NOMO-1 treated with DMSO at 0.1 percent for 48 hours (cell line): ENCODE measurements around the gene HIVEP3.
"Not testable (repeated sequence)": the region's sequence is repeated elsewhere in the genome, so short reads cannot be mapped to it uniquely, and the experiment has no call there.

ENCODE experiments used
- DNase-seq: peaks from one replicate; lab custom pipeline; 2025; ENCODE audit not compliant: unreplicated experiment; lab: John Stamatoyannopoulos, UW

Gene HIVEP3

GRCh38 chr1:41568204-41568603 lies 350.5 kb downstream of the HIVEP3 start:
- DNase-seq = no peak

GRCh38 chr1:41566969-41567368 lies 351.8 kb downstream of the HIVEP3 start:
- no peak for DNase-seq

- no peak for DNase-seq
Observed at GRCh38 chr1:41566274-41566885, 352.3 kb downstream of the HIVEP3 start.

GRCh38 chr1:41564741-41565475 lies 353.8 kb downstream of the HIVEP3 start:
- DNase-seq = no peak

GRCh38 chr1:41562328-41562727 lies 356.4 kb downstream of the HIVEP3 start:
- no peak for DNase-seq

GRCh38 chr1:41560931-41561330 lies 357.8 kb downstream of the HIVEP3 start:
- DNase-seq = no peak

- no peak for DNase-seq
Observed at GRCh38 chr1:41560496-41560895, 358.2 kb downstream of the HIVEP3 start.

GRCh38 chr1:41559331-41559730 lies 359.4 kb downstream of the HIVEP3 start:
- no peak for DNase-seq

GRCh38 chr1:41558761-41559171 lies 360.0 kb downstream of the HIVEP3 start:
- no peak for DNase-seq

GRCh38 chr1:41557751-41558455 lies 360.8 kb downstream of the HIVEP3 start:
- no peak for DNase-seq

GRCh38 chr1:41554746-41555145 lies 364.0 kb downstream of the HIVEP3 start:
- DNase-seq = not testable (repeated sequence)

GRCh38 chr1:41547781-41548560 lies 370.8 kb downstream of the HIVEP3 start:
- no peak for DNase-seq

GRCh38 chr1:41547336-41547735 lies 371.4 kb downstream of the HIVEP3 start:
- no peak for DNase-seq

GRCh38 chr1:41546833-41547135 lies 371.9 kb downstream of the HIVEP3 start:
- no peak for DNase-seq

GRCh38 chr1:41545996-41546832 lies 372.5 kb downstream of the HIVEP3 start:
- no peak for DNase-seq

GRCh38 chr1:41542196-41542930 lies 376.4 kb downstream of the HIVEP3 start:
- DNase-seq = no peak

- no peak for DNase-seq
Observed at GRCh38 chr1:41541592-41541952, 377.1 kb downstream of the HIVEP3 start.

- no peak for DNase-seq
Observed at GRCh38 chr1:41540886-41541591, 377.7 kb downstream of the HIVEP3 start.

GRCh38 chr1:41539999-41540398 lies 378.7 kb downstream of the HIVEP3 start:
- DNase-seq = no peak
